Thyroid gland (tissue), 4 donors: ENCODE results near the gene AFF2. TPM values are rescaled to one million over a fixed set of nuclear protein-coding genes. Genes with fewer than 3 reads are reported as not detected.

Experiments used
- DNase-seq, 2 donors: peaks; one replicate each; pipeline ENCODE4 v3.0.0-alpha.2; 2019
- H3K27ac ChIP-seq, 3 donors: fragments of 200-600 bp; sonication (generic); 1 replicate in 2 of 3; 2 replicates in 1 of 3; pipeline ENCODE4 v1.5.1; 2016 to 2019; ENCODE audit warnings: mild to moderate bottlenecking in 1 of 3, moderate library complexity in 1 of 3
- H3K27me3 ChIP-seq: fragments of 200-600 bp; sonication (generic); one replicate; pipeline ENCODE4 v1.5.1; 2019
- H3K36me3 ChIP-seq, 2 donors: fragments of 200-600 bp; sonication (generic); one replicate each; pipeline ENCODE4 v1.5.1; 2016 to 2019
- H3K4me1 ChIP-seq, 2 donors: fragments of 200-600 bp; sonication (generic); one replicate each; pipeline ENCODE4 v1.5.1; 2017 to 2019
- H3K4me3 ChIP-seq, 3 donors: fragments of 200-600 bp; sonication (generic); replicated peaks in 1 of 3; 1 replicate in 2 of 3; 2 replicates in 1 of 3; pipeline ENCODE4 v1.5.1; 2016; ENCODE audit warnings: mild to moderate bottlenecking in 1 of 3
- H3K9me3 ChIP-seq: fragments of 200-600 bp; sonication (generic); one replicate; pipeline ENCODE4 v1.5.1; 2017
- POLR2A ChIP-seq, 2 donors: fragments of 450-650 bp; IDR thresholded peaks; one replicate each; pipeline ENCODE4 v1.6.1; 2017; ENCODE audit warnings: antibody characterized with exemption in 2 of 2, mild to moderate bottlenecking in 2 of 2, moderate library complexity in 1 of 2
- WGBS, 2 donors: methylation state at CpG; one replicate each; pipeline ENCODE4 v1.1.5; 2017; 5-methylcytosine and 5-hydroxymethylcytosine counted together
- intact Hi-C: fragments of 100-400 bp; cut with DNase I; formaldehyde crosslinking; loops from one replicate; pipeline ENCODE4 v1.15.1; 2023
- total RNA-seq, 4 donors: library from RNA; depleted of rRNA; stranded (reverse); fragments of >200 nt; gene quantifications; one replicate each; pipeline ENCODE4 v1.2.3, GENCODE V29; 2016
- TF ChIP-seq, protein P1 (sequence below), 6 experiments: fragments of 200-600 bp in 3 of 6; fragments of 450-650 bp in 3 of 6; sonication (generic) in 3 of 6; IDR thresholded peaks; one replicate each; pipeline ENCODE4 v1.5.1; 2016 to 2019; ENCODE audit warnings: antibody characterized with exemption in 6 of 6, mild to moderate bottlenecking in 2 of 6, inconsistent platforms in 1 of 6, moderate library complexity in 1 of 6

Gene AFF2
- total RNA-seq, 4 donors from 2014 or later: 3.7 to 6.5 (median 4.4) TPM

DNA sequence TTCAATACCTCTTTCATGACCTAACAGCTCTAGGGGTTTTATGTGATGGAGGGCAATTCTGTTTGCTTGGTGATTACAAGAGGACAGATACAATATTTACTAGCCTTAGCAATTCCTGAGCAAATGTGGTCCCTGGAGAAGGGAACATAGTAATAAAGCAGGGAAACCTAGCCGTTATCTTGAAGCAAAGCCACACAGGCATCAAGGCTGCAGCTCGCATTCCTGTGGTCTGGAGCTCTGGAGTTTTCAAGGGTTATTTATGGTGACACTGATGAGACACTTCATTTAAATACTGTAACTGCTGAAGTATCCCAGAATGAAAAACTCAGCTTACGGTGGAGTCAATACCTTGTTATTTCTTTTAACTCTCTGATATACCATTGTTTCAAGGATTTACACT lies 66.8 kb downstream of the AFF2 start:
- intact Hi-C loops: no loop called here
- Histone ChIP-seq H3K4me3 (no peak overlapping the region), H3K36me3 (no peaks in the 10 kb centered on the region), H3K27ac (no peak overlapping the region), H3K27me3 (no peaks in the 10 kb centered on the region), H3K4me1 (no peaks in the 10 kb centered on the region), H3K9me3 (no peaks in the 10 kb centered on the region)
- TF ChIP-seq POLR2A (IDR thresholded peaks at IDR 0.05): no peak
- TF ChIP-seq, protein P1, sequence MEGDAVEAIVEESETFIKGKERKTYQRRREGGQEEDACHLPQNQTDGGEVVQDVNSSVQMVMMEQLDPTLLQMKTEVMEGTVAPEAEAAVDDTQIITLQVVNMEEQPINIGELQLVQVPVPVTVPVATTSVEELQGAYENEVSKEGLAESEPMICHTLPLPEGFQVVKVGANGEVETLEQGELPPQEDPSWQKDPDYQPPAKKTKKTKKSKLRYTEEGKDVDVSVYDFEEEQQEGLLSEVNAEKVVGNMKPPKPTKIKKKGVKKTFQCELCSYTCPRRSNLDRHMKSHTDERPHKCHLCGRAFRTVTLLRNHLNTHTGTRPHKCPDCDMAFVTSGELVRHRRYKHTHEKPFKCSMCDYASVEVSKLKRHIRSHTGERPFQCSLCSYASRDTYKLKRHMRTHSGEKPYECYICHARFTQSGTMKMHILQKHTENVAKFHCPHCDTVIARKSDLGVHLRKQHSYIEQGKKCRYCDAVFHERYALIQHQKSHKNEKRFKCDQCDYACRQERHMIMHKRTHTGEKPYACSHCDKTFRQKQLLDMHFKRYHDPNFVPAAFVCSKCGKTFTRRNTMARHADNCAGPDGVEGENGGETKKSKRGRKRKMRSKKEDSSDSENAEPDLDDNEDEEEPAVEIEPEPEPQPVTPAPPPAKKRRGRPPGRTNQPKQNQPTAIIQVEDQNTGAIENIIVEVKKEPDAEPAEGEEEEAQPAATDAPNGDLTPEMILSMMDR (IDR thresholded peaks at IDR 0.05): no peak
- no peak for DNase-seq
- 57 to 79% methylated on average over 3 of the region's 3 CpGs for WGBS, 2 donors

DNA sequence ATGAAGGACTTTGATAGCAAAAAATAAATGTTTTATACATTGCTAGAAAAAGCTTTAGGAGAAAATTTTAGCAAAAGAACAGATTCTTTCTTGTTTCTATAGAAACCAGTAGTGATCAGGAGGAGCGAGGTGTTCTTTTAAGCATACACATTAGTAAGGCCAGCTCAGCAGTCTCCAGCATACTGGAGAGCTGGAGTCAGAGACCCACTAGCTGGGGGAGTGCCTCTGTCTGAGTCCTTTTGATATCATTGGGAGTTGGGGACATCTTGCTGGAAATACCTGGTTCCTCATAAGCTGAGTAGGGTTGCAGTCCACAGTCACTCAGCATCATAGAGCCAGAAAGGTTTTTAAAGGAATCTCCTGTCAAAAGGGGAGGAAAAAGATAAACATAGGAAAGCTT lies 67.4 kb downstream of the AFF2 start:
- TF ChIP-seq, protein P1 (IDR thresholded peaks at IDR 0.05): no peak
- no peak for TF ChIP-seq POLR2A (IDR thresholded peaks at IDR 0.05)
- H3K9me3 ChIP-seq: no peaks in the 10 kb centered on the region
- no peak overlapping the region for H3K4me3 ChIP-seq
- DNase-seq: no peak
- no peaks in the 10 kb centered on the region for H3K4me1 ChIP-seq
- no peaks in the 10 kb centered on the region for H3K27me3 ChIP-seq
- H3K27ac ChIP-seq: no peak overlapping the region
- no peaks in the 10 kb centered on the region for H3K36me3 ChIP-seq
- intact Hi-C loops: no loop called here
- 92 to 100% methylated on average over 1 of the region's 1 CpG for WGBS, 2 donors

DNA sequence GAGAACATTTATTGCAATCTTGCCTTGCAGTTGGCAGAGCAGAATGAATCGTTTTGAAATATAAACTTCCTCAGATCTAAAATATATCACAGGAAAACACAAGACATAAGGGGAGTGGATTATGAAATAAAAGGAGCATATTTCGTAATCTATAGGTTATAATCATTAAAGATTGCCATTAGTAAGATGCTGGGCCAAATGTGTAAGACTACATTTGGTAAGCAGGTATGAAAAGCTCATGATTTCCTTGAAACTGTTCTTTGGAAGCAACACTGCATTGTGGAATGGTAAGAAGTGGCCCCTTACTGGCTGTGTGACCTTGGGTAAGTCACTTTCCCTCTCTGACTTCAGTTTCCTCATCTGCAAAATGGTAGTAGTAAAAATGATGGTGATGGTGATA lies 68.3 kb downstream of the AFF2 start:
- Histone ChIP-seq H3K4me1 (no peaks in the 10 kb centered on the region), H3K27ac (no peak overlapping the region), H3K27me3 (no peaks in the 10 kb centered on the region), H3K36me3 (no peaks in the 10 kb centered on the region), H3K9me3 (no peaks in the 10 kb centered on the region), H3K4me3 (no peak overlapping the region)
- 79 to 87% methylated on average over 2 of the region's 2 CpGs for WGBS, 2 donors
- intact Hi-C loops: no loop called here
- DNase-seq: no peak
- TF ChIP-seq, protein P1 (IDR thresholded peaks at IDR 0.05): no peak

DNA sequence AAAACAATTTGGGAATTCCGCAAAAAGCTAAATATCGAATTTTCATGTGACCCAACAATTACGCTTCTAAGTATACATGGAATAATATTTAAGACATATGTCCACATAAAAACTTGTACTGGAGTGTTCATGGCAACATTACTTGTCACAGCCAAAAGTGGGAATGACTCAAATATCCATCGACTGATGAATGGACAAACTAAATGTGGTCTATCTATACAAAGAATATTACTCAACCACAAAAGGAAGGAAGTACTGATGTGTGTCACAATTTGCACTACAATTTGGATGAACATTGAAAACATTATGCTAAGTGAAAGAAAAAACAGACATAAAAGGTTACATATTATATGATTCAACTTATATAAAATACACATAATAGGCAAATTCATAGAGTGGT lies 71.9 kb downstream of the AFF2 start:
- Histone ChIP-seq H3K4me3 (no peak overlapping the region), H3K27ac (no peak overlapping the region), H3K4me1 (no peaks in the 10 kb centered on the region), H3K27me3 (no peaks in the 10 kb centered on the region), H3K36me3 (no peaks in the 10 kb centered on the region), H3K9me3 (no peaks in the 10 kb centered on the region)
- no peak for DNase-seq
- WGBS, 2 donors: 88 to 89% methylated on average over 4 of the region's 4 CpGs
- TF ChIP-seq, protein P1 (IDR thresholded peaks at IDR 0.05): no peak
- no peak for TF ChIP-seq POLR2A (IDR thresholded peaks at IDR 0.05)
- intact Hi-C loops: no loop called here

DNA sequence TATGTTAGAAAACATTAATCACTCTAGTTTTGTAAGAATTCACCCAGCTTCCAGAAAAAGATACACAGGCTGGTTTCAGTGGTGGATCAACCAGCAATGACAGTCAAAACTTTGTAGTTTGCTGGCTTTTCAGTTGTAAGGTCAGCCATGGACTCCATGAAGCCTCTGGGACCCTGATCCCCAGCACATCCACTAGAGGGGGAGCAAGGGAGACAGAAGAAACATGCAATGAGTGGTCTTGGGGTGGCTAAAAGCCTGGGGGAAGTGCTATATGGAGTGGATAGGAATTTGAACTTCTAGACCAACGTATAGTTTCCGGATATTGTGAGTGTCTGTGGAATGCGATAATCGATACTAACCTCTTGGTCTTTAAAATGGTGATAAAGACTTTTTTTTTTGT lies 72.7 kb downstream of the AFF2 start:
- Histone ChIP-seq H3K4me1 (no peaks in the 10 kb centered on the region), H3K27ac (no peak overlapping the region), H3K36me3 (no peaks in the 10 kb centered on the region), H3K27me3 (no peaks in the 10 kb centered on the region), H3K4me3 (no peak overlapping the region), H3K9me3 (no peaks in the 10 kb centered on the region)
- TF ChIP-seq POLR2A (IDR thresholded peaks at IDR 0.05): no peak
- TF ChIP-seq, protein P1 (IDR thresholded peaks at IDR 0.05): no peak
- WGBS, 2 donors: 86 to 89% methylated on average over 4 of the region's 4 CpGs
- no peak for DNase-seq
- intact Hi-C loops: no loop called here
